HG02571 (cell line): ENCODE results near the gene FHOD3.

Experiments
- ATAC-seq: cut with Tn5 transposase; IDR thresholded peaks from one replicate; pipeline ENCODE4 v1.9.1; 2021; ENCODE audit warnings: mild to moderate bottlenecking, moderate library complexity; ENCODE audit not compliant: unreplicated experiment

FHOD3 gene

GRCh38 chr18:36321658-36322407 is 24.3 kb downstream of the FHOD3 start:
- no peak for ATAC-seq

GRCh38 chr18:36322408-36322728 is 24.9 kb downstream of the FHOD3 start:
- no peak for ATAC-seq

GRCh38 chr18:36322734-36323133 is 25.2 kb downstream of the FHOD3 start:
- ATAC-seq = no peak

- ATAC-seq = no peak
Observed at GRCh38 chr18:36323421-36323820, 25.9 kb downstream of the FHOD3 start.

- no peak for ATAC-seq
Observed at GRCh38 chr18:36325846-36326245, 28.3 kb downstream of the FHOD3 start.

- ATAC-seq = no peak
Observed at GRCh38 chr18:36326771-36327170, 29.3 kb downstream of the FHOD3 start.

- ATAC-seq = no peak
Observed at GRCh38 chr18:36327352-36328316, 30.1 kb downstream of the FHOD3 start.

GRCh38 chr18:36328385-36328858 is 30.9 kb downstream of the FHOD3 start:
- ATAC-seq = no peak

- no peak for ATAC-seq
Observed at GRCh38 chr18:36328916-36329315, 31.4 kb downstream of the FHOD3 start.

- no peak for ATAC-seq
Observed at GRCh38 chr18:36329684-36330434, 32.3 kb downstream of the FHOD3 start.

GRCh38 chr18:36330435-36331052 is 33.0 kb downstream of the FHOD3 start:
- no peak for ATAC-seq

- no peak for ATAC-seq
Observed at GRCh38 chr18:36331521-36331971, 34.0 kb downstream of the FHOD3 start.

GRCh38 chr18:36333414-36333813 is 35.9 kb downstream of the FHOD3 start:
- no peak for ATAC-seq

GRCh38 chr18:36334798-36335197 is 37.3 kb downstream of the FHOD3 start:
- ATAC-seq = no peak

- ATAC-seq = no peak
Observed at GRCh38 chr18:36335476-36336279, 38.2 kb downstream of the FHOD3 start.

GRCh38 chr18:36337679-36338402 is 40.3 kb downstream of the FHOD3 start:
- no peak for ATAC-seq

- ATAC-seq = no peak
Observed at GRCh38 chr18:36338403-36338933, 41.0 kb downstream of the FHOD3 start.

- ATAC-seq = no peak
Observed at GRCh38 chr18:36340246-36340645, 42.7 kb downstream of the FHOD3 start.

- no peak for ATAC-seq
Observed at GRCh38 chr18:36341944-36342343, 44.4 kb downstream of the FHOD3 start.
